ENCODE data around the gene SMARCE1.

The SMARCE1 gene

DNA sequence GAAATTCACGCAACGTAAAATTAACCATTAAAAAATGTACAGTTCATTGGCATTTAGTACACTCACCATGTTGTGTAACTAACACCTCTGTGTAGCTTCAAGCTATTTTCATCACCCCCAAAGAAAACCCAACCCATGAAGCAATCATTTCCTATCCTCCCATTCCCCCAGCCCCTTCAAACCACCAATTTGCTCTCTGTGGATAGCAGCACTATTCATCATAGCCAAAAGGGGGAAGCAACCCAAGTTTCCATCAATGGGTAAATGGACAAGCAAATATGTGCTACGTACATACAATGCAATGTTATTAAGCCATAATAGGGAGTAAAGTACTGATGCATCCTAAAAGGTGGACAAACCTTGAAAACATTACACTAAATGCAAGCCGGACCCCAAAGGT lies 28.3 kb upstream of the SMARCE1 start:
- Histone ChIP-seq H3K27ac (ENCODE audit: extremely low read depth, low read depth, low read length) (no peak overlapping the region), H3K36me3 (ENCODE audit: control insufficient read depth in 2 of 2, insufficient read depth in 1 of 2, low read length in 2 of 2) (no peaks in the 10 kb centered on the region), H3K4me3 (ENCODE audit: low read depth, low read length) (no peak overlapping the region), H3K4me1 (ENCODE audit: control insufficient read depth, insufficient read depth, low read length) (no peaks in the 10 kb centered on the region), H3K9me3 (ENCODE audit: control insufficient read depth, insufficient read depth, low read depth, low read length) (no peaks in the 10 kb centered on the region)
- TF ChIP-seq ZNF324 (tag by site-specific recombination; IDR thresholded peaks at IDR 0.05): no peak
- TF ChIP-seq ZNF146 (tag by site-specific recombination; IDR thresholded peaks at IDR 0.05): no peak
- no peak for TF ChIP-seq ZSCAN30 (tag by site-specific recombination; IDR thresholded peaks at IDR 0.05)
- TF ChIP-seq PRDM6 (tag by site-specific recombination; IDR thresholded peaks at IDR 0.05): no peak
- no peak for TF ChIP-seq KLF16 (tag by site-specific recombination; IDR thresholded peaks at IDR 0.05)
- TF ChIP-seq TSHZ1 (tag by site-specific recombination; IDR thresholded peaks at IDR 0.05; ENCODE audit: borderline replicate concordance): no peak
- TF ChIP-seq ZNF521 (tag by site-specific recombination; IDR thresholded peaks at IDR 0.05): no peak
- TF ChIP-seq ZNF26 (tag by site-specific recombination; IDR thresholded peaks at IDR 0.05): no peak
- no peak for TF ChIP-seq ZNF335 (tag by site-specific recombination; conservative IDR thresholded peaks at IDR 0.05)
- TF ChIP-seq ZNF266 (tag by site-specific recombination; IDR thresholded peaks at IDR 0.05; ENCODE audit: low read depth): no peak
- TF ChIP-seq ZNF18 (tag by site-specific recombination; IDR thresholded peaks at IDR 0.05): no peak
- TF ChIP-seq ZNF623 (tag by site-specific recombination; IDR thresholded peaks at IDR 0.05): no peak
- no peak for TF ChIP-seq ZNF768 (tag by site-specific recombination; IDR thresholded peaks at IDR 0.05)
- no peak for TF ChIP-seq SCRT1 (tag by site-specific recombination; IDR thresholded peaks at IDR 0.05; ENCODE audit: borderline replicate concordance)
- TF ChIP-seq ZNF221 (tag by site-specific recombination; IDR thresholded peaks at IDR 0.05; ENCODE audit: borderline replicate concordance): no peak
- no peak for TF ChIP-seq GLIS1 (tag by site-specific recombination; IDR thresholded peaks at IDR 0.05)
- TF ChIP-seq ZBTB7A (tag by site-specific recombination; IDR thresholded peaks at IDR 0.05; ENCODE audit: low read depth): no peak
- POLR2A ChIA-PET: no interaction called here
- CTCF ChIA-PET: interaction anchor here (2.1 kb wide), 1 partner anchor 61 kb away, joined by 7 read pairs; no protein-coding TSS in a partner anchor

DNA sequence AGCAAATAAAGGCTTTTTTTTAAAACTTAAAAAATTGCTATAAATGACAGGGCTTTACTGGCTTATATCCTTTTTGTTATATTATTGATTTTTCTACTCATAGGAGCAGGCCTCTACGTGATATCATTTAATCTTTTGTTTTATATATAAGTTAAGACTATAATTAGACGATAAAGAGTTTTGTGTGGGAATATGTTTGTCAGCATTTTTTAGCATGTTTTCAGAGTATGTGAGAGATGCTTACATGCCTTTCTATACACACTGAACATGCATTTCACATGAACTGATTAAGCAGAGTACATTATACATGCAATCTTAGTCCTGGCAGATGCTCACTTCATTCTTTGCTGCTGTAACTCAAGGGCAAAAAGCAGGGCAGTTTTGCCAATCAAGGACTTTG lies 25.0 kb upstream of the SMARCE1 start:
- POLR2A ChIA-PET: interaction anchor here (0.7 kb wide), 1 partner anchor 26 kb away, joined by 3 read pairs; no protein-coding TSS in a partner anchor

More for the DNA sequence above, 25.0 kb upstream of the SMARCE1 start:
- no peak overlapping the region for H3K4me3 ChIP-seq (ENCODE audit: low read depth, low read length)
- TF ChIP-seq ZNF677 (tag by site-specific recombination; IDR thresholded peaks at IDR 0.05) (no peak), ZNF121 (tag by site-specific recombination; IDR thresholded peaks at IDR 0.05) (no peak), AEBP2 (tag by site-specific recombination; IDR thresholded peaks at IDR 0.05; ENCODE audit: borderline replicate concordance) (no peak), ZBTB11 (tag by site-specific recombination; conservative IDR thresholded peaks at IDR 0.05; ENCODE audit: low read depth) (no peak)
- no peaks in the 10 kb centered on the region for H3K36me3 ChIP-seq (ENCODE audit: control insufficient read depth in 2 of 2, insufficient read depth in 1 of 2, low read length in 2 of 2)
- no peaks in the 10 kb centered on the region for H3K4me1 ChIP-seq (ENCODE audit: control insufficient read depth, insufficient read depth, low read length)
- no peak overlapping the region for H3K27ac ChIP-seq (ENCODE audit: extremely low read depth, low read depth, low read length)
- CTCF ChIA-PET: interaction anchor here (1.5 kb wide), 1 partner anchor 12 kb away, joined by 5 read pairs; no protein-coding TSS in a partner anchor
- no peaks in the 10 kb centered on the region for H3K9me3 ChIP-seq (ENCODE audit: control insufficient read depth, insufficient read depth, low read depth, low read length)
